Anterior cingulate cortex (tissue), 58 donors: ENCODE data around the gene DCC.

Experiments
- DNase-seq, 58 donors: peaks; one replicate each; lab custom pipeline; 2025; lab: John Stamatoyannopoulos, UW

DCC gene

GRCh38 chr18:53139746-53140500, 799.9 kb downstream of the DCC start:
- no peak for DNase-seq

GRCh38 chr18:53142005-53142404, 802.0 kb downstream of the DCC start:
- no peak for DNase-seq

DNA sequence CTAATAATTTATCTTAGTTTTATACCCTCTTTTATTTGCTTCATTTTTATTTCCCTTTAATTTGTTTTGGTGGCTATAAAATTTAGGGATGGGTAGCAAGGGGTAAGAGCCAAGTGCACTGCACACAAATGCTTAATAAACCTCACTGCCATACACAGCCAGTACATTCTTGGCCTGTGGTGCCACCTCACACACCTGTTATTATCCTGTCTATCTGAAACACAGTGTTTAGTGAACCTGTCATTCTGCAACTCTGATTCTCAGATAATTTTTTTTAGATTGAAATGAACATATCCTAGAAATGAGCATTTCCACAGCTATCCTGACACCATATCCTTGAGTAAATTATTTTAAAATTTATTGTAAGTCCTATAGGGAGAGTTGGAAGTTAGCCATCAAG, 807.5 kb downstream of the DCC start:
- DNase-seq, result no peak

DNA sequence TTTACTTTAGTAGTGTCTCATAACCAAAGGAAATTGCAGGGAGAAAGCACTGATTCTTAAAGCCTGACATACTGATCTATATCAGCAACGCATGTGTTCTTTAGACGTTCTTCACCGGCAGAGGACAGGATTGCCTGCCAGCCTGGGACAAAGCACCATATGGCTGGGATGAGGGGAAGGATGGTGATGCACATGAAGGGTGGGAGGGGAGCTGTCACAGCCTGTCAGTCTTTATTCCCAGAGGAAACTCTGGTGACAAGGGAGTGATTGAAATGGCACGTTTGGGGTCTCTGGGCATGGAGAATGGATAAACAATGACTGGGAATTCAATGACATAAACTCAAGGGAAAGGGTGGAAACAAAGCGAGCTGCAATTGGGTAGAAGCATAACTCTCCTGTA, 808.1 kb downstream of the DCC start:
- DNase-seq, result no peak

DNA sequence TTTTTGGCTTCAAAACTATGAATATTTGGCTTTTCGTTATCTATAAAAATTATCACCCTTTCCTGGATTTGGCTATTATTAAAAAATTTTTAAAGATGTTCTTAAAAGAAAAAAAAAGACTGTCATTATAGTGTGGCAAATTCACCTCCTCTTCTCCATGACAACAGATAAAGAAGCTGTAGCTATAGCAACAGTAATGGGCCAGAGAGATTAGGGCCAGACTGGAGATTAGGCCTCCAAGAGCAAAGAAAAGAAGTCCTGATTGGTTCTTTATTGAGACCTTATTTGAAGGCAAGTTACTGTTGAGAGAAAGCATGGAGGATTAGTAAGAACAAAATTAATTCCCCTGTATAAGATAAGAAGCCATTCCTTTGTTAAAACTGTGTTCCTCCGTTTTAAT, 812.5 kb downstream of the DCC start:
- DNase-seq, result no peak

DNA sequence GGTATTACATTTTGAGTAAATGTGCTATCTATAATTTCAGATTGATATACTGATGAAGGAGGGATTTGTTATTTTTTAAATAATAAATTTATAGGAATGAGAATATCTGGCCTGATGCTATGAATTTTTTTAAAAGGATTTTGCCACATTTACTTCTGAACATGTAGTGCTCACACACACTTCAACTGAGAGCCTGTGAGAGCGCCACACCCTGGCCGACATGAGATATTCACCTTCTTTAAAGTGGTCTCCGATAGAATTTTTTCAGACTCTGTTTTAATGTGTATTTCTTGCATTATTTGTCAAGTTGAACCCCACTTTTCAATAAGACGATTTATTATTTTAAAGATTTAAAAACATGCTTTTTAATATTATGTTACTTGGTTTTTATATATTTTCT, 813.3 kb downstream of the DCC start:
- peak in 1 of 58 donors; percentile 3 for DNase-seq

DNA sequence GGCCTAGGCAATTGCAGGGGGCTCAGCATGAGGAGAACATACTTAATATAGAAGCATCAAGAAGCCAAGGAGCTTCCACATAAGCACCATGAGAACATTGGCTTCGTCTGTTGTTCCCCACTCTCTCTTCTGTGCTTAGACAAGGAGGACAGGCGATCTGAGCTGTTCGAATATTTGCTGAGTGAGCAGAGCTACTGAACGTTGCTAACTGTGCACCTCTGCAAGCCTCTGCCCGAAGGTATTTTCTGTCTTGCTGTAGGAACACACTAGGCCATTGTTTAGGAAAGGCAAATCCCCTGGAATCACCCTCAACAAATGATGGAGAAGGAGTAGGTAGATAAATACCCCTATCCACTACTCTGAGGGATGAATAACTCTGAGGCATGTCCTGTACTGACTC, 813.8 kb downstream of the DCC start:
- no peak for DNase-seq

GRCh38 chr18:53165770-53166169, 825.8 kb downstream of the DCC start:
- no peak for DNase-seq

GRCh38 chr18:53169346-53169745, 829.3 kb downstream of the DCC start:
- no peak for DNase-seq

- DNase-seq, result no peak
Measured at GRCh38 chr18:53191634-53192033, 851.6 kb downstream of the DCC start.

GRCh38 chr18:53193870-53194269, 853.9 kb downstream of the DCC start:
- DNase-seq, result no peak

- no peak for DNase-seq
Measured at GRCh38 chr18:53219853-53220252, 879.9 kb downstream of the DCC start.

GRCh38 chr18:53224128-53224778, 884.3 kb downstream of the DCC start:
- no peak for DNase-seq

DNA sequence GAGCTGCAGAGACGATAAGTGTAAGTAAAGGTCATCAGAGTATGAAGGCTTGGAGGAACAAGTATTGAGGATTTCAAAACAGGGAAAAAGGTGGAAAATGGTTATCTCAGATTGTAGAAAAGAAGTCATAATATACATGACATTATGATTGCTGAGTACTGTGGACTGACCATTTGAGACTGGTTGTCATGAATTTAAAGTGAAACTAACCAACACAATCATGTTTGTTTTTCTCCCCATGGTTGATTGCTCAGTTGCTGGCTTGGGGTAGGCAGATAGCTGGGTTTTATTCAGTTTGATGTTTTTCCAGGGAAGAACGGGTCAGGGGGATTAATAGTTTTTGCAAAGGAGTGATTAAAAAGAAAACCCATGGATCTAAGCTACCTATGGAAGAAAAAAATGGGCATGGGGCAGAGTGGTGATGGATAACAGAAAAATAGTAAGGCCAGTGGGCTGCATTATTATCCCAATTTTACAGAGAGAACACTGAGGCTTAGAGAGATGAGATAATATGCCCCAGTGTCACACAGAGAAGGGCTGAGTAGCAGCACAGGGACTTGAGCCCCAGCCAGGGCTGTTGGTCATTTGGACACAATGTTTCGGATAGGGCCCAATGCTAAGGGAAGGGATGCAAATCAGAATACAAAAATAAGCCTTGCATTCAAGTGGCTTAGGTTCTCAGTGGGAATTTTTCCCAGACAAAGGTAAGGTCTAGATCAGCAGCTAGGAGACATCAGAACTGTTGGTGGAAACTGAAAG, 885.7 kb downstream of the DCC start:
- DNase-seq, result no peak

DNA sequence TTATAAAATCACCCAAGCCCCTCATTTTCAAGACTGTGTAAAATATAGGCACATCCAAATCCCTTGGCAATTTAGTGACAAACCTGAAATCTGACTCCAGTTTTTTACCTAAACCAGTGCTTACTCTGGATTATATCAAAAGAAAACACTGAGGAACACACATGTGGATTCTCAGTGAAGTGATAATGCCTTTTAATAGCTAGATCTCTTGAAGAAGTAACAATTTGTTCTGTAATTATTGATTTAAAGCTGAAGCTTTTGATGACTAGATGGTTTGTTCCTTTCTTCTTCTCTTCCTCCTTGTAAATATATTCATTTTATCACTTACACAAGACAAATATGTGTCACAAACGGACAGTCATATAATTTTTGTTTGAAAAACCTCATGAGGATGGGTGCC, 894.6 kb downstream of the DCC start:
- no peak for DNase-seq

DNA sequence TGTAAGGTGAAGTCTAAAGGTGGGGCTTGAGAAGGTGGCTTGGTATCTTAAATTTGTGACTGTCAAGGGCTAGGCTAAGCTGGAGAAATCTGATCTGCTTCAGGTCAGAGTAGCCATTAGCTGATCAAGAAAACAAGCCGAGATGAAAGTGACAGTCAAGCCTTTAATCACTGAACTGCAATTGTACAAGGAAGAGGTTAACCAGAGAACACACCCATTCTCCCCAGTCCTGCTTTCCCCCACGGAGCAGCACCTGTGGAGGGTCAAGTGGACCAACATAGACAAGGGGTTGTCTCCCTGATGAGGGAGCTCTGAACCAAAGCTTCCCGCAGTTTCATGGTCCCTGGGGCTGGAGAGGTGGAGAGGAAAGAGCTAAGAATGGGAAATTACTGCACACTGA, 901.2 kb downstream of the DCC start:
- no peak for DNase-seq

DNA sequence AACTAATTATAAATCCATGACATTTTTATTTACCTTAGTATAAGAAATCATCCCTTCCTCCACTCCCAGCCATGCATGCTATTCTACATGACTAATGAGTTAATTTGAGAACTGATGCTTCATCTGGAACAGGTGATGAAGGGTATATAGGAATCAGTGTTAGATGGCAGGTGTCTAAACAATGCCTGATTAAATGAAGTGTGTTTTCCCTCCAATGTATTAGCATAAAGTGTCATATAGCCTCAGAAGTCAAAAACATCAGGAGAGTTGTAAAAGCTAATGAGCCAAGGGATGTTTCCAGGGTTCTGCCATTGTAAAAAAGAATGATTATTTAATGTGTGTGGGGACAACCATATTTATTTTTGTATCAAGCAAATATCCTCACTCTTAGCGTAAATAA, 913.8 kb downstream of the DCC start:
- DNase-seq, result no peak

DNA sequence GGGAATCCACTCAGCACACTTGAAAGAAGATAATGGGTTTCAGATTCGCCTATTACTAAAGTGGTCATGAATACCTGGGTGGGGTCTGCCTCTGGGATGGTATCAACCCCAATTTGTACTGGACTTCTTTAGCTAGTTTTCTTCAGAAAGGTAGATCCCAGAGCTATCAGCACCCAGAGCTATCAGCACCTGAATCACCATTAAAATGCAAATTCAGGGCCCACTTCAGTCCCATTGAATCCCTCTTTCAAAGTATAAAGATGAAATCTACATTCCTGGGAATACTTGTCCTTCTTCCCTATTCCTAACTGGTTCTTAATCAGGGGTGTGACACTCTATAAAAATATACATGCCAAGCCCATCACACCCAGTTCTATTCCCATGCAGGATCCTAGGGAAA, 914.3 kb downstream of the DCC start:
- DNase-seq, result no peak

- no peak for DNase-seq
Measured at GRCh38 chr18:53261241-53261640, 921.2 kb downstream of the DCC start.

DNA sequence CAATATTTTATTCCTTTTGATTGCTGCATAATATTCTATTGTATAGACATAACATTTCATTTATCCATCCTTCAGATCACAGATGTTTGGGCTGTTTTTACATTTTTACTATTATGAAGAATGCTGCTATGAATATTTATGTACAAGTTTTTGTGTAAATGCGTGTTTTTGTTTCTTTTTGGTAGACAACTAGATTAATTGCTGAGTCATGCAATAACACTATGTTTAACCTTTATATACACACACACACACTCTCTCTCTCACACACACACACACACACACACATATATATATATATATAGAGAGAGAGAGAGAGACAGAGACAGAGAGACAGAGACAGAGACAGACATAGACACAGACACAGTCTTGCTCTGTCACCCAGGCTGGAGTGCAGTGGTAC, 926.9 kb downstream of the DCC start:
- no peak for DNase-seq

DNA sequence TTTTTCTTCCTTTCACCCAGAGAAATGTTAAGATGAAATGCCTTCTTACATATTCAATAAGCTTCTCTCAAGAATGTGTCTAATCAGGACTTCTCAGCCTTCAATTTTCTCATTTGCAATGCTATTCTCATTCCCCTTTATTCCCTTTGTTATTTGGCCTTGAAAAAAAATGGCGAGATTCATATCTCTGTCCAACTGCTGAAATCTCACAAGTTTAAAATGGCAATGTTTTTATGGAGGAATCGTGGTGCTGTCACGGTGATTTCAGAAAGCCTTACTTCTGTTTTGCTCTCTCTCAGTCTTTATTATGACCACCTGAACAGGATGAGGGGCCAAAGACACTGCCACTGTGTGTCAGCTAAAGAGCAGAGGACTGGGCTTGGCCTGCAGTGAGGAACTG, 928.5 kb downstream of the DCC start:
- no peak for DNase-seq

DNA sequence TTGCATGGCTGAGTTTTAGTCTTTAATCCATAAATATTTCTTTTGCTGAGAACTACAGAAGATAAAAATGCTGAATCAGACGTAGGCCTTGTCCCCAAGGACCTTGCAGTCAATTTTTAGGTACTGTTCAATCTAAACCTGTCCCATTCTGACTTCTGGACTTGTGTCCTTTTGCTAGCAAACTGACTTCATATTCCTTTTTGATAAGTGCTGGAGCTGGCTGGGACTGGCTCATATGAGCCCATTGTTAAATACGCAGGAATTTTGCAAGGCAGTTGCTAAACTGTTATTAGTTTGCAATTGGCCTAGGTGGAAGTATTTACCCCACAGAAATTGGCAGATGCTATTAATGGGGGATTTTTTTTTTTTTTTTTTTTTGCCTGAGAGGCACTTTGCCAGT, 941.4 kb downstream of the DCC start:
- DNase-seq, result no peak
